GM21528 (cell line): ENCODE measurements around the gene SORCS3.

Experiments used
- ATAC-seq: cut with Tn5 transposase; IDR thresholded peaks from one replicate; pipeline ENCODE4 v1.9.1; 2021; ENCODE audit warnings: mild to moderate bottlenecking, moderate library complexity; ENCODE audit not compliant: unreplicated experiment, low FRiP score

SORCS3 gene

DNA sequence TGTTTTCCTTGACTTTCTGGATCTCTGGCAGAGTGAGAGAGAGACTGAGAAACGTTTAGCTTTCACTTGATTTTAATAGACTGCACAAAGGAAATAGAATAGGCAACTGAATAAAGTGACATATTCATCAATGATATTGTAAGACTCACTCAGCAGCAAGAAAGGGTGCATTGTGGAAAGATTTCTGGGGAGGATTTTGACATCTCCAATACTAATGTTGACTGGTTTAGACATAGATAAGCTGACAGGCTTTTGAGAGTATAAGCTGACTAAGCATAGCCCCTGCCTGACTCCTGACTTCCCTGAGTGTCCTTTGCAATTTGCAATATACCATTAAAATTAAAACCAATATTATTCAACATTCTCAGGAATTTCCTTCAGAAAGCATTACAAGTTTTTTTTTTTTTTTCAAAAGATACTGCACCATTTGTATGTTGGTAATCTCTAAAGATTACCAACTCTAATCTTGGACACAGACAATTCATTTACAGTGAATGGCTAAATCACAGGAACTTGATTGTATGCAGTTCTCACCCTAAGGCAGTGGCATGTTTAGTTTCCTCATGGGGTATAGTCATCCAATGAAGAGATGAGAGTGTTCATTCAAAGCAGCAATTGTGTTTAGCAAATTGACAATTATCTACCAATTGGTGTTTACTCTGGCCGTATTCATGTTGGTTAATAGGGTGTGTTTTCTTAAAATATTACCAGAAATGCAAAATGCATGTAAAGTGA is 325.6 kb downstream of the SORCS3 start:
- ATAC-seq = no peak

DNA sequence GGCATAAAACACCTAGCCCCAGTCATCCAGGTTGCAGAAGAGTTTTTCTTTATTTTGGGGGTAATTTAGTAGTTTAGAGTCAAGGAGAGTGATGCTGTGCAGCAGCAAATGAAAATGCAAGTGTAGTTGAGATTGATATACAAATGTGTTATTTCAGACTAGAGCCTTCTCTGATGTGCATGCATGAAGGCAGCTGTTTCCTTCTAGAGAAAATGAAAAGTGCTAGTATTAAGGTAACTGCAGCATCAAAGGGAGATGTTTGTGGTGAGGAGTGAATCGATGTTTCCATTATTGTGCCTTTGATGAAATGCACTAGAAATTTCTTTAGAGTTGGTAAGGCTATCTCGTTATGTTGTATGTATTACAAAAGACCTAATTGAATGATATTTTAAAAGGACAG is 339.3 kb downstream of the SORCS3 start:
- no peak for ATAC-seq

DNA sequence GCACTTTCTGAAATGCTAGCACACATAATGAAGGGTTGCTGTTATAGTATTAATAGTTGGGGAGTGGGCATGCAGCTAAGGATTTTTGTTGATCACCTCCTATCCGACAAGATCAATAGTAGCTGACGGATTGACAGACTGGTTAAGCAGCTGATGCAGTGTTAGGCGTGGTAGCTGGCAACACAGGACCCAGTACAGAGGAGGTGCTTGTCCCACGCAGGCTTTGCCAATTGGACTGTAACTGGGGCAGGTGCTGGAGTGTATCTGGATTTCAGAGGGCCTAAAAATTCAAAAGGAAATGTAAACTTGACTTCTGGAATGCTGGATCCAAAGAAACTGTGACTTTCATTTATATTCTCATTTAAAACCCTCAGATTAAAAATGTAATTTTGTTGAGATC is 340.9 kb downstream of the SORCS3 start:
- no peak for ATAC-seq

DNA sequence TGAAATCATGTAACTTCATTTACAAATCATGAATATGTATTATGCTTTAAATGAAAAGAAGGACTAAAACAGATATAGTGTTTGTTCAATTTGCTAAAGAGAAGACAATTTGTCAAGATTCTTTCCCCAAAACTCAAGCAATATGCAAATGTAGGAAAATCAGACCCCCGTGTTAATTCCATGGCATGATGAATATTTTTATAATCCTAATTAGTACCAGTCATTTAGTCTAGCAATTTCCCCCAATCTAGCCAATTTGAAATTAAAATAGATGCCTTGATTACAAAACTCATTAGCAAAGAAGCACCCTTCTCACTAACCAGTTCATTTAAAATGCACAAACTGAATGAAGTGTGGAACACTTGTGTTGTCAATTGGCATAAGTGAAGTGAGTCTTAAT is 347.6 kb downstream of the SORCS3 start:
- ATAC-seq = no peak

DNA sequence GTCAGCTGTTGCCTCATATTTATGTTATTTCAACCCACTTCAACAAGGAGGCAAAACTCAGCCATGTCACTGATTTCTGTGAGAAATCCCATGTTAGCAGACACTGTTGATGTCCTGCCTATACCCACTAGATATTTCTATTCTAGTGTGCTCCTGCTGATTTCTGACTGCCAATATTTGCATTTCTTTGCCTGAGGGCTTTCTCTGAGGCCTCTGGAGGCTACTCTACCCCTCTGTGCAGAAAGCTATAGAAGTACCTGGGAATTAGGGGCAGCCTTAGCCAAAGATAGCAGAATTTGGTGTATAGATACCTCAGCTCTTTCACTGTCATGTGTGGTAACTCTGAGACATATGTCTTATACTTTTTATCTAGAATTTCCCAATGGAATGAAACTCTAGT is 348.8 kb downstream of the SORCS3 start:
- no peak for ATAC-seq

DNA sequence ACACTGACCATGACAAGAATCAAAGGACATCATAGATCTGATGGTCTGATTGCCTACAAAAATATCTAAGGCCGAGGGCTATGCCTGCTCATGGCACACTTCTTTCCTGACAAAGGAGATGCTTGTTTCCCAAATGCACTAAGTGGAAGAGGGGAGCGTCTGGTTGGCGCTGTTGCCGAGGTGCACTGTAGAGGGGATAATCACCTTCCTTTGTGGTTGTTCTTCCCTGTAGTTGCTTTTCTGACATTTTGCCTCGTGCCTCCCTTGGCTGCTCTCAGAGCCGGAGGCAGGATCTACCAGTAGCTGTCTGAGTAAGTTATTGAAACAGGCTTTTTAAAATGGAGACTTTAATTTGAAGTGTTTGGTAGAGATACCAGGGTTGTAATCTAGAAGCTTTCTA is 352.0 kb downstream of the SORCS3 start:
- no peak for ATAC-seq

DNA sequence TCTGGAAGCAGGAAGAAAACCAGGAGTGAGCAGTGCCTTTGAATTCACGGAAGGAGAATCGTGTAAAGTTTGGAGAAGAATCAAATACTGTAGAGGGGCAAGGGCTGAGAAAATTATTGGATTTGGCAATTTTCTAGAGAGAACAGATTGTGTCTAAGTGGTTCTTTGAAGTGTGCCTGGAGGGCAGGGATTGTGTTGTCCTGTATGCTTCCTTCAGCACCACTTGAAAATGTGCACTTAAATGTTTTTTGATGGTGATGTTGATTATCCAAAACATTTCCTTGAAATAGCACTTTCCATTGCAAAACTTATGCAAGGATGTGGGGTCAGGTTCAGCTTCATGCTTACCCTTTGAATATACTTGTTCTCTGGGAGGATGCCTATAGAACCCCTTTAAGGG is 360.2 kb downstream of the SORCS3 start:
- ATAC-seq = no peak

DNA sequence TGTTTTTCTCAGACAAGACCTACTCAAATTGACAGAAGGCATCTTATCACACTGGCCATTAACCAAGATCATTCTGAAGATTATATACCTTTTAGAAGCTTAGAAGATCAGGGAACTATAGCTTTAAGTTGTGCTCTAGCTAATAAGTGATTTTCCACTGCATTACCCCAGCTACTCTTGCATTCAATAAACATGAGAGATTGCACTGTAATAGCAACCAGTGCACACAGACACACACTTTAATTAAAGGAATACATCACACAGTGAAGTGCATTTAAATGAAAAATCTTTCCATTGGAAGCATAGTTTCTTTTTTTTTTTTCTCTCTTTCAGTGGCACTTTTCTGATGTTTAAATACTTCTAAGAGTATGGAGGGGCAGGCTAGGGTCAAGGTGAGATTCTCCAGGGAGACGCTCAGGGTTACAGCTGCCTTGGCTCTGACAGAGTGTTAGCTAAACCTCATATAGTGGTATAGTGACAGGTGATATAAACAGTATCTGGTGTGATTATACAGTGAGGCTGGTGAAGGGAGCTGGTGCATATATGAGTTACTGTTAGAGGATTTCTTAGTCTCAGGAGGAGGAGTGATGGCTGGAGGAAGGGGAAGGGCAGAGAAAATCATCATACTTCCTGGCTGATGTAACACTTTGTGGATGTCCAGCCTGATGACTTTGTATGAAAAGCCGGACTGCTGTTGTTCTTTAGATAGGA is 369.5 kb downstream of the SORCS3 start:
- ATAC-seq = no peak

DNA sequence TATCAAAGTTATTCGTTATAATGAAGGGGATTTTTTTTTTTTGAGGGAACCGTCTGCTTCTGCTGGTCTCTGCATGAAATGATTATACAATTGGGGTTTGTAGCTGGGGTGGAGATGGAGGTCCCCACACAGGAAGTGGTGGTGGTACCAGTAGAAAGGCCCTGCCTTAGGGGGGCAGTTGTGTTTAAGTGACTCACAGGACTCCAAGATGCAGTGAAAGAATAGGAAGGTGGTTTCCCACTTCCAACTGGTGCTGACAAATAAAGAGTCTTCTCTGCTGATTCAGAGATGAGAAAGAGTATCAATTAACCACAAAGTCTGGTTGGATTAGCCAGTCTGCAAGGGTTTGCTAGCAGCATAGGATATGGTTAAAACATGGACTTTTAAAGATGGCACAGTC is 376.0 kb downstream of the SORCS3 start:
- no peak for ATAC-seq

DNA sequence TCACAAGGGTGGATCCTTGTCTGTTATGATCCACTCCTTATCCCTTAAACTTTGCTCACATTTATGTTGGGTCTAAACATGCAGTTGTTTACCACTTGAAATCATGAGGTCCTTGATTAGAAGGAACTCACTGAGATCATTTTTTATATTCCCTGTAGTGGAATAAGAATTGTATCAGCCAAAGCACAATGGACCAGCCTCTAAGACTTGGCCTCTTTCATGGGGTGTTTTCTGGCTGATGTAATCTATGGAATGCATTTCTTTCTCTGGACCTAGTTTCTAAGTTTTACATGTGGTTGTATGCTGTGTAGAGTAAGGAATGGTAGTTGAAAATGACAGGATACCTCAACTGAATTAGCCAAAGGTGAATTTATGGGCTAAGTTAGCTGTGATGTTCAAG is 376.6 kb downstream of the SORCS3 start:
- ATAC-seq = no peak

DNA sequence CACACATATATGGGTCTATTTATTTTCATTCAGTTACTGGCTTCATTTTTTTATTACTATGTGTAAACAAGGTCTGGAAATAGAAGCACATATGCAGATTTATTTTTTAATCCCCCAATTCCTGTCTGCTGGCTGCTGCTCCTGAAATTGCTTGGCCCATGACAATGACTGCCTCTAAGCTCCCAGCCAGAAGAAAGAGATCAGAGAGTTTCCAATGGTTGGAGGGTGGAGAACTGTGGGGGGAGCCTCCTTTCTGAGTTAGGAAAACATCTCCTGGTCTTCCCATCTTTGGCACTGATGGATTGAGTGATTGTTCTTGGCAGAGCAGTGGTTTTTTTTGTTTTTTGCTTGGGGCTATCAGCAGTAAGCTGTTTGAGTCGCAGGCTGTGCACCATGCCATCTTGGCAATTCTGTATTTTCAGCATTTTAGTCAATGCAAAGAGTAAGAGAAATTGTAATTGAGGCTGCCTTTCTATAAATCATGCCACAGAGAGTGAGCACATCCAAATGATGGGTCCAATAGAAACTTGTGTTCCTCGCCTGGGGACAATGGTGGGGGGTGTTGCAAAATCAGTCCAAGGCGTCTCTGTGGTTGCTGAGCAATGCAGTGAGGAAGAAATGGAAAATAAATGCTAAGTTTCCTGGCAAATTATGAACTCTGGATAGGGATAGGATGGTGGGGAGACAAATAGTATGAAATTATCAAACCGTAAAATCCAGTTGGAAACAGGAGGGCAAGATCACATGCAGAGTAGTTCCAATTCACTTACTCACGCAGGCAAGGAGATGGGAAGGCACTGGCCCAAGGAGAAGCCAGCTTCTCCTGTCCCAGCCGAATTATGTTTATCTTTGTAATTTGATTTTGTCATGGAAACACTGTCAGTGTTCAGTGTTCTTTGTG is 382.4 kb downstream of the SORCS3 start:
- ATAC-seq = no peak

DNA sequence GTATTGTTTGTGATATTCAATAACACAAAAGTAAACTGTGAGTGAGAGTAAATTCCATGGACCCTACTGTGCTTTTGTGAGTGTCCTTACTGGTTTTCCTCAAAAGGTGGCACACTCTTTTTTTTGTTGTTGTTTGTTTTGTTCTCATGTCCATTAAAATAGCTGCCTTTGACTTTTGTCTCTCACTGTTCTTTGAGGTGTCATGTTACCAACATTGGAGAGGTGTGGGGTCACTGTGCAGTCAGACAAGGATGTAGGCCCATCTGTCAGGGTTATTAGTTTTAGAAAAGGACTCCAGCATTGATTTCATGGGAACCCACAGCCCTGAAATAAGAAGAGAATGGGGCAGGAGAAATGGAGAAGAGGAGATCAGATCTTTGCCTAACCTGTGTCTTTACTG is 383.1 kb downstream of the SORCS3 start:
- no peak for ATAC-seq

DNA sequence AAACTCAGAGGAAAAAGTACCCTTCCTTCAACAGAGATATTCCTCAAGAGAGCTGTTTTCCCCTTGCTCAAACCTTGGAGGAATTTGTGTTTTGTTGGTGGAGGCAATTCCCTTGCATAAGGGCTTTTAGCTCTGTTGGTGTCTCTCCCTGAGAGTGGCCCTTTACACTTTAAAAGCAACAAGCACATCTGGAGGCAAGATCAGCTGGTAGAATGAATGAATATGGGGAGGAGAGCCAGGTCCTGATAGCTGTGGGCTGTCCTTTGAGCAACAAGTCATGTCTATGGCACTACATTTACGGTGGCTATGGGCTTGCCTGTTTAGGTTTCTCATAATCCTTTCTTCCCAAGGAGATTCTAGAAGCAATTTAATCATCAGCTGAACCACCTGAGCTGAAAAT is 384.0 kb downstream of the SORCS3 start:
- ATAC-seq = no peak

DNA sequence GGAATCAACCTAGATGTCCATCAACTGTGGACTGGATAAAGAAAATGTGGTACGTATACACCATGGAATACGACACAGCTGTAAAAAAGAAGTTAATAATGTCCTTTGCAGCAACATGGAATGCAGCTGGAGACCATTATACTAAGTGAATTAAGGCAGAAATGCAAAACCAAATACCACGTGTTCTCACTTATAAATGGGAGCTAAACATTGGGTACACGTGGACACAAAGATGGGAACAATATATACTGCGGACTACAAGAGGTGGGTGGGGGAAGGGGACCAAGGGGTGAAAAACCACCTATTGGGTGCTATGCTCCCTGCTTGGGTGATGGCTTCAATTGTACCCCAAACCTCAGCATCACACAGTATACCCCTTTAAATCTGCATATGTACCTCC is 385.5 kb downstream of the SORCS3 start:
- no peak for ATAC-seq

DNA sequence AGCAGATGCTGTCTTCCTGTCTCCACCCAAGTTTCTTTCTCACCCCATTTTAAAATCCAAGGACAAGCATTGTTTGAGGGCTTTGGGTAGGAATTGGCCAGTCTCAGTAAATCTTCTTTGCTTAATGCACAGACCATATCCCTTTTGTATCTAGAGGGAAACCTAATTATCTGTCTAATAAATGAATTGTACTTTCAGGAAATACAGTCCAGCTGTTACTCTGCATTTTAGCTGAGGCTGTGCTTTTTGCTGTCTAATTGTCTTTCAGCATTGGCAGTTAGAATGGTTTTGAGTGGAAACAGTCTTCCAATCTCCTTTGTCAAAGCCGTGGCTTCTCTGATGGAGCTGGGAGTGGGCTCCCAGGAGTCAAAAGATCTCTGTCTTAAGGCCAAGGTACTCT is 388.2 kb downstream of the SORCS3 start:
- no peak for ATAC-seq

DNA sequence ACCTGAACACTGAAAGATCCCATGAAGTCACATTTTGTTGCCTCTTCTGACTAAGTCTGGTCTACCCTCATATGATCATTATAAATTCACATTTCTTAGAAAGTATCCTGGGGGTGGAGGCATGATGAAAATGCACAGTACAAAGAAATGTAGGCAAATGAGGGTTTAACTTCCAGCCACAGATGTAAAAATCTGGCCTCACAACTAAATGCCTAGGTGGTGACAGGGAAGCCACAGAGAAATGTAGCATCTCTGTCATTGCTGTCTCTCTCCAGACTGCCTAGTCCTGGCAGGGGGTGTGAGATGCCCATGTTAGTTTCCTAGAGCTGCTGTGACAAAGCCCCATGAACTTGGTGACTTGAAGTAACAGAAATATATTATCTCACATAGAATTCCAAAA is 395.9 kb downstream of the SORCS3 start:
- no peak for ATAC-seq

DNA sequence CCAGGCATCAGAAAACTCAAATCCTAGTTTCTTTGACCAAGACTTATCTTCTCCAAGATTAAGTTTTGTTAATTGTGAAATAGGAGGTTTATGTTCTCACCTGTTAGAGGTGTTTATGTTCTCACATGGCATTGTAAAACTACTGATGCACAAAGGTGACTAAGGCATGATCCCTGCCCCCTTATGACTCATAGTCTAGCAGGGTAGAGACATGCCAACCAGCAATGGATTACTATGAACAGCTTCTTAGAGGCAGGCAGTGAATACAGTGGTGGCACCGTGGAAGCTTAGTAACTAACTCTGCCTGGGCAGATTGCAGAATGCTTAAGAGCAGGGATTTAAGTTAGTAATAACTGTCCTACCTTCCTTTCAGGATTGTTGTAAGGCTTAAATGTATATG is 400.9 kb downstream of the SORCS3 start:
- no peak for ATAC-seq

DNA sequence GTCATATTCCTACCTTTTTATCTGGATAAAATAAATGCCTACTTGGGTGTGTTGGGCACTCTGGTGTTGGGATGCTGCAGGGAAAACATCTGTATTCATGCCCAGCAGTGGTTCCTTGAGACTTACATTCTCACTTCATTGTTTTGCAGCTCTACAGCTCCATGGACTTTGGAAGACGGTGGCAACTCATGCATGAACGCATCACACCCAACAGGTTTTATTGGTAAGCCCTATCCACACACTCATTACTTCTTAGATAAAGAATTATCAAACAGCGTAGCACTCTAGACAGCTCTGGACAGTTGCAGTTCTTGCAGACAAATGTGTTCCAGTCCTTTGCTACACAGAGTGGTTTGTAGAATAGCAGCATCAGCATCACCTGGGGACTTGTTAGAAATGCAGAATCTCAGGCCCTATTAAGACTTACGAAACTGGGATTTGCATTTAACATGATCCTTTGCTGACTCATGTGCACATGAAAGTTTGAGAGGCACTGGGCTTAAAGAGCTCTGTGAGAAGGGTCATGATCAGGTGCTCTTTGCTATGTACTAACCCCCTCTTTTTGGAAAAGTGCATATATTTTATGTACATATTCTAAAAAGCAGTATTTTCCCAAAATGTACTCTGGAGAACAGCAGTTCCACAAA is 401.9 kb downstream of the SORCS3 start:
- ATAC-seq = no peak

DNA sequence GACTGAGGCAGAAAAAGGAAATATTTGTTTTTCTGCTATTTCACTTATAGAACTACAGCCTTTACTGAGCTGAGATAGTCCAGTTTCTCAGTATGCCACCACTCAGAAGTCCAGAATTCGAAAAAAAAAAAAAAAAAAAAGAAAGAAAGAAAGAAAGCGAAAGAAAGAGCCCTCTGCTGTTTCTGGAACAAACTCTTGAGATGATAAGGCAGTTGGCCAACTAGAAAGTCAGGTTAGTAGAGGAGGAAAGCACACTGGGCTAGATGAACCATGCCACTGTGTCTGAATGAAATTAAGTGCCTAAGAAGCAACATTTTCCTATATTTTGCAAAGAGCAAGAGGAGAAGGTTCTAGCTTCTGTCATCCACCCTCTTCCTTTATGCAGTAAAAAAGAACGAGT is 403.8 kb downstream of the SORCS3 start:
- ATAC-seq = no peak

DNA sequence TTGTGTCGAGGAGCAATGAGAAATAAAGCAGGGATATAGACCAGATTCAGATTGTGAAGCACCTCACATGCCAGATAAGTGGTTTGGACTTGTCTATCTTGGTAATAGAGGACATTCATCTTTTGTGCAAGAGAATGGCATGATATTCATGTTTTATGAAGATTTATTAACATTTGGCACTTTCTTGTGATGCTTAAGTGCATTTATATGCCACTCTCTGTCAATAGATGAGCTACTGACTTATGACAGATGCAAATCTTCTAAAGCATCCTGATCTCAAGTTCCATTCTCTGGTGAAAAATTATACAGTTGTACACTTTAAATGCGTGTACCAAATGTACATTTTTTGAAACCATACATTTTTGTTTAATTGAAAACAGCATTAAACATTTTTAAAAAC is 415.3 kb downstream of the SORCS3 start:
- ATAC-seq = no peak

DNA sequence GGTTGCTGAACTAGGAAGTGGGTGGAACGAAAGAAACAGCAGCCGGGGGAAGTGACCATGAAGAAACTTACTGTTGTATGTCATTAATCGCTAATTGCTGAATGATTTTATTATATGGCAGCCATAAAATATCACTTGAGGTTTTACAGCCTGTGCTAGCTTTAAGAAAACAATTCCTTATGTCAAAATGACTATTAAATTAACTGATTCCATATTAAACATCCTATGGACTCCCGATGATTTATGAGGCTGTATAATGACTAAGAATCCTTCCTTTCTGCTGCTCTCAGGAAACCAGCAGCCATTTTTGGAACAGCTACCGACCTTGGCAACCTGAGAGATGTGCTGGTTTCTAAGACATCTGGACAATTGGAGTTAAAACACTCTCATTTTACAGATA is 421.9 kb downstream of the SORCS3 start:
- no peak for ATAC-seq
